Measurements from ENCODE around the gene ST3GAL4. TPM values are rescaled to one million over a fixed set of nuclear protein-coding genes. Genes with fewer than 3 reads are reported as not detected.

The ST3GAL4 gene
- total and polyA plus RNA-seq, 8 donors = 9.9 to 31.0 (median 15.7) TPM; not detected in 1

- peaks cover 0 to 18% (median 7%) of the 10 kb centered on the region in 4 donors for H3K4me1 ChIP-seq
- no peaks in the 10 kb centered on the region for H3K36me3 ChIP-seq
- DNase-seq = no peak
- H3K27ac ChIP-seq = no peak overlapping the region
- intact Hi-C loops (cut with DNase I; ENCODE audit: low total_unique reads) = no loop called here
- WGBS, 5 donors = 93 to 98% (median 94%) methylated on average over 6 of the region's 6 CpGs
- no peak overlapping the region for H3K4me3 ChIP-seq
- TF ChIP-seq POLR2AphosphoS5 (IDR thresholded peaks at IDR 0.05) (no peak), POLR2A (IDR thresholded peaks at IDR 0.05) (no peak), EP300 (IDR thresholded peaks at IDR 0.05) (no peak)
- TF ChIP-seq, protein P1, sequence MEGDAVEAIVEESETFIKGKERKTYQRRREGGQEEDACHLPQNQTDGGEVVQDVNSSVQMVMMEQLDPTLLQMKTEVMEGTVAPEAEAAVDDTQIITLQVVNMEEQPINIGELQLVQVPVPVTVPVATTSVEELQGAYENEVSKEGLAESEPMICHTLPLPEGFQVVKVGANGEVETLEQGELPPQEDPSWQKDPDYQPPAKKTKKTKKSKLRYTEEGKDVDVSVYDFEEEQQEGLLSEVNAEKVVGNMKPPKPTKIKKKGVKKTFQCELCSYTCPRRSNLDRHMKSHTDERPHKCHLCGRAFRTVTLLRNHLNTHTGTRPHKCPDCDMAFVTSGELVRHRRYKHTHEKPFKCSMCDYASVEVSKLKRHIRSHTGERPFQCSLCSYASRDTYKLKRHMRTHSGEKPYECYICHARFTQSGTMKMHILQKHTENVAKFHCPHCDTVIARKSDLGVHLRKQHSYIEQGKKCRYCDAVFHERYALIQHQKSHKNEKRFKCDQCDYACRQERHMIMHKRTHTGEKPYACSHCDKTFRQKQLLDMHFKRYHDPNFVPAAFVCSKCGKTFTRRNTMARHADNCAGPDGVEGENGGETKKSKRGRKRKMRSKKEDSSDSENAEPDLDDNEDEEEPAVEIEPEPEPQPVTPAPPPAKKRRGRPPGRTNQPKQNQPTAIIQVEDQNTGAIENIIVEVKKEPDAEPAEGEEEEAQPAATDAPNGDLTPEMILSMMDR (IDR thresholded peaks at IDR 0.05) = no peak
- peaks cover 0 to 10% (median 0%) of the 10 kb centered on the region in 4 donors for H3K9me3 ChIP-seq
- no peaks in the 10 kb centered on the region for H3K27me3 ChIP-seq
Measured at GRCh38 chr11:126400479-126400878, 45.0 kb downstream of the ST3GAL4 start.

- Histone ChIP-seq H3K4me3 (no peak overlapping the region), H3K4me1 (peaks cover 0 to 26% (median 5%) of the 10 kb centered on the region in 4 donors), H3K27ac (no peak overlapping the region), H3K27me3 (no peaks in the 10 kb centered on the region), H3K36me3 (peaks cover 3 to 16% (median 12%) of the 10 kb centered on the region in 4 donors), H3K9me3 (peaks cover 0 to 10% (median 0%) of the 10 kb centered on the region in 4 donors)
- DNase-seq = peak in 1 of 2 donors; percentile 57
- TF ChIP-seq EP300 (IDR thresholded peaks at IDR 0.05) (no peak), POLR2A (IDR thresholded peaks at IDR 0.05) (no peak), POLR2AphosphoS5 (IDR thresholded peaks at IDR 0.05) (no peak)
- TF ChIP-seq, protein P1 (IDR thresholded peaks at IDR 0.05) = no peak
- intact Hi-C loops (cut with DNase I; ENCODE audit: low total_unique reads) = no loop called here
- WGBS, 5 donors = 64 to 88% (median 65%) methylated on average over 13 to 15 of the region's 15 CpGs
Measured at GRCh38 chr11:126403022-126403581, 47.6 kb downstream of the ST3GAL4 start.

DNA sequence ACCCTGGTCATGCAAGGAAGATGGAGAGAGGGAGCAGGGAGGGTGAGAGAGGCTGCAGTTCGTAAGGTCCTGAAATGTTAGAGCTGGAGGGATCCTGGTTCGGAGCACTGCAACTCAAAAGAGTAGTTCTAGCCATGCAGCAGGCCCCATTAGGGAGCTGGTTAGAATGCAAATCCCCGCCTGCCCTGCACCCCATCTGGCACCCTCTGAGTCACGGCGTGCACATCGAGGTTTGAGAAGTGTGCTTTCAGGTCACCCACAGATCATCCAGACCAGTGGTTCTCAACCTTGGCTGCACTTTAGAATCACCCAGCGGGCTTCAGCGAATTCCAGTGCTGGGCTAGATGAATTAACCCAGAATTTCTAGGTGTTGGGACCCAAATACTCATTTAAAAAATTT lies 48.2 kb downstream of the ST3GAL4 start:
- no peak overlapping the region for H3K27ac ChIP-seq
- no peaks in the 10 kb centered on the region for H3K27me3 ChIP-seq
- intact Hi-C loops (cut with DNase I; ENCODE audit: low total_unique reads) = no loop called here
- H3K4me3 ChIP-seq = no peak overlapping the region
- no peak for DNase-seq
- peaks cover 8 to 22% (median 17%) of the 10 kb centered on the region in 4 donors for H3K36me3 ChIP-seq
- WGBS, 5 donors = 84 to 95% (median 89%) methylated on average over 8 of the region's 8 CpGs
- H3K9me3 ChIP-seq = peaks cover 0 to 10% (median 0%) of the 10 kb centered on the region in 4 donors
- peaks cover 0 to 26% (median 5%) of the 10 kb centered on the region in 4 donors for H3K4me1 ChIP-seq
- no peak for TF ChIP-seq POLR2A (IDR thresholded peaks at IDR 0.05)
- no peak for TF ChIP-seq EP300 (IDR thresholded peaks at IDR 0.05)
- TF ChIP-seq POLR2AphosphoS5 (IDR thresholded peaks at IDR 0.05) = no peak
- TF ChIP-seq, protein P1 (IDR thresholded peaks at IDR 0.05) = no peak

GRCh38 chr11:126404367-126404766 lies 48.9 kb downstream of the ST3GAL4 start:
- H3K9me3 ChIP-seq = peaks cover 0 to 10% (median 0%) of the 10 kb centered on the region in 4 donors
- no peaks in the 10 kb centered on the region for H3K27me3 ChIP-seq
- H3K4me3 ChIP-seq = no peak overlapping the region
- DNase-seq = no peak
- intact Hi-C loops (cut with DNase I; ENCODE audit: low total_unique reads) = no loop called here
- 87 to 96% (median 90%) methylated on average over 5 of the region's 5 CpGs for WGBS, 5 donors
- H3K36me3 ChIP-seq = peaks cover 8 to 29% (median 24%) of the 10 kb centered on the region in 4 donors
- TF ChIP-seq EP300 (IDR thresholded peaks at IDR 0.05) = no peak
- no peak for TF ChIP-seq POLR2A (IDR thresholded peaks at IDR 0.05)
- TF ChIP-seq, protein P1 (IDR thresholded peaks at IDR 0.05) = no peak
- no peak for TF ChIP-seq POLR2AphosphoS5 (IDR thresholded peaks at IDR 0.05)
- peaks cover 0 to 26% (median 5%) of the 10 kb centered on the region in 4 donors for H3K4me1 ChIP-seq
- H3K27ac ChIP-seq = no peak overlapping the region
